GM21737 (cell line): ENCODE measurements around the gene ATP8B3.
A peak's percentile ranks its signal among the peaks of the same experiment; 100 is the strongest.

Source experiments
- ATAC-seq: cut with Tn5 transposase; IDR thresholded peaks from one replicate; pipeline ENCODE4 v1.9.1; 2021; ENCODE audit warnings: mild to moderate bottlenecking, moderate library complexity; ENCODE audit not compliant: unreplicated experiment

ATP8B3 gene

GRCh38 chr19:1851654-1852580 is 39.8 kb upstream of the ATP8B3 start:
- no peak for ATAC-seq

GRCh38 chr19:1850809-1851653 is 39.0 kb upstream of the ATP8B3 start:
- no peak for ATAC-seq

GRCh38 chr19:1849886-1850398 is 37.9 kb upstream of the ATP8B3 start:
- ATAC-seq: no peak

GRCh38 chr19:1849132-1849474 is 37.0 kb upstream of the ATP8B3 start:
- no peak for ATAC-seq

GRCh38 chr19:1848399-1849131 is 36.5 kb upstream of the ATP8B3 start, which contains the start of gene REXO1:
Gene REXO1, minus strand, starts transcription at chr19:1848483. Its CDS starts 125 bp downstream, at chr19:1848358.
- ATAC-seq: peak; percentile 49

GRCh38 chr19:1847684-1848398 is 35.8 kb upstream of the ATP8B3 start:
- peak; percentile 15 for ATAC-seq

GRCh38 chr19:1847348-1847683 is 35.2 kb upstream of the ATP8B3 start:
- ATAC-seq: no peak

- no peak for ATAC-seq
These were observed 34.6 kb upstream of the ATP8B3 start for GRCh38 chr19:1846517-1847204.

- no peak for ATAC-seq
These were observed 33.6 kb upstream of the ATP8B3 start for GRCh38 chr19:1845642-1846041.

GRCh38 chr19:1845125-1845515 is 33.0 kb upstream of the ATP8B3 start:
- ATAC-seq: no peak

GRCh38 chr19:1844513-1845124 is 32.5 kb upstream of the ATP8B3 start:
- no peak for ATAC-seq

GRCh38 chr19:1843646-1844394 is 31.7 kb upstream of the ATP8B3 start:
- ATAC-seq: no peak

- ATAC-seq: no peak
These were observed 31.0 kb upstream of the ATP8B3 start for GRCh38 chr19:1843116-1843515.

GRCh38 chr19:1841209-1841924 is 29.3 kb upstream of the ATP8B3 start:
- ATAC-seq: no peak

- no peak for ATAC-seq
These were observed 28.6 kb upstream of the ATP8B3 start for GRCh38 chr19:1840541-1841115.

GRCh38 chr19:1839658-1840540 is 27.8 kb upstream of the ATP8B3 start:
- no peak for ATAC-seq

GRCh38 chr19:1837625-1838105 is 25.6 kb upstream of the ATP8B3 start:
- ATAC-seq: no peak
